Forelimb muscle (tissue), 1 donor: ENCODE data around the gene ZBTB32. TPM values are rescaled to one million over a fixed set of nuclear protein-coding genes. Genes with fewer than 3 reads are reported as not detected.

Experiments used
- DNase-seq: peaks from one replicate; pipeline ENCODE4 v3.0.0-alpha.2; 2013; ENCODE audit warnings: low read depth
- polyA plus RNA-seq: library from polyadenylated mRNA; unstranded; fragments of 120-200 nt; gene quantifications from one replicate; pipeline ENCODE4 v1.2.1, GENCODE V29; 2013; ENCODE audit not compliant: insufficient read length

Gene ZBTB32
- polyA plus RNA-seq, 1 donor, result not detected

DNA sequence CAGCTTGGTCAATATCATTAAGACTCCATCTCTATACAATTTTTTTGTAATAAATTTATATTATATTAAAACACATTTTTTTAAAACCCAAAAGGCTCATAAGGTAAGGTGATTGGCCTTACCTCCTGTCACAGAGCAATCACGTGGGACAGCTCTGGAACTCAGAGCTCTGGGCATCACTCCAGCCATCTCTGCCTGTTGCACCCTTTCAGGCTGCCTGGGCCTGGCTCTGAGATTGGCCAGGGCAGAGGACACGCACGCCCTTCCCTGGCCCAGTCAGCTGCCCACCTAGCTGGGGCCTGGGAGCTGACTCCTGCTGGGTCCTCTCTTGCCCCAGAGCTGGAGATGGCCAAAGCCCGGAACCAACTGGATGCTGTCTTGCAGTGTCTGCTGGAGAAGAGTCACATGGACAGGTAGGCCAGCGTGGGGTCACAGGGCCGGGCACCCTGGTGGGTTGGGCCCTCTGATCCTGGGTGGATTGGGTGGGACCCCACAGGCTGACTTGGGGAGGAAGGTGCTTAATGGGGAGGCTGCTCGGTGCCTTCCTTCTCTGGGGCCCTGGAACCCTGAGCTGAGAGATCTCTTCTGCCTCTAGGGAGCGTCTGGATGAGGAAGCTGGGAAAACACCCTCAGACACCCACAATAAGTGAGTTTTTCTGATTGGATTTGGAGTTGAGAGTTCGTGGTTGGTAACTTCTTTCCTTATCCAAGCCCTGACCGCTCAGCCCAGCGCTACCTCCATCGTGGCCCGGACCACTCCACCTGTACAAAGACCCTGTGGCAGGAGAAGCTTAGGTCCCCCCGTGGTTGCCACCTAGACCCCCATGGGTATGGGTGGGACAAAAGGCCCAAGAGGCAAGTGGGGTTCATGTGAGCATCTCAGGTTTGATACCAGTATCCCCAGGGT, 47.7 kb downstream of the ZBTB32 start:
- no peak for DNase-seq

DNA sequence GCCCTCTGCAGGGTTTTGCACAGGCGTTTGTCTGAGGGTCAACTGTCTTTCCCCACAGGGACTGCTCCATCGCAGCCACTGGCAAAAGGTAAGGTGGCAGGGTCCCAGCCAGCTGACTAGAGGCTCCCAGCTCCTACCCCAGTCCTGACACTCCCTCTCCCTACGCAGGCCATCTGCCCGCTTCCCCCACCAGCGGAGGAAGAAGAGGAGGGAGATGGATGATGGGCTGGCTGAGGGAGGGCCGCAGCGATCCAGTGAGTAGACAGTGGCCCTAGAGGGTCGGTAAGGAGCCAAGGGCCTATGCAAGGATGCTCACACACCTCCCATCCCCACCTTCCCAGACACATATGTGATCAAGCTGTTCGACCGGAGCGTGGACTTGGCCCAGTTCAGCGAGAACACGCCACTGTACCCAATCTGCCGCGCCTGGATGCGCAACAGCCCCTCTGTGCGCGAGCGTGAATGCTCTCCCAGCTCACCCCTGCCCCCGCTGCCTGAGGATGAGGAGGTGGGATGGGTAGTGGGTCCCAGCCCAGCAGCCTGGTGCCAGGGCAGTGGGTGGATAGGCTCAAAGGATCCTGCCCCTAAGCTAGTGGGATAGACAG, 48.5 kb downstream of the ZBTB32 start:
- no peak for DNase-seq

DNA sequence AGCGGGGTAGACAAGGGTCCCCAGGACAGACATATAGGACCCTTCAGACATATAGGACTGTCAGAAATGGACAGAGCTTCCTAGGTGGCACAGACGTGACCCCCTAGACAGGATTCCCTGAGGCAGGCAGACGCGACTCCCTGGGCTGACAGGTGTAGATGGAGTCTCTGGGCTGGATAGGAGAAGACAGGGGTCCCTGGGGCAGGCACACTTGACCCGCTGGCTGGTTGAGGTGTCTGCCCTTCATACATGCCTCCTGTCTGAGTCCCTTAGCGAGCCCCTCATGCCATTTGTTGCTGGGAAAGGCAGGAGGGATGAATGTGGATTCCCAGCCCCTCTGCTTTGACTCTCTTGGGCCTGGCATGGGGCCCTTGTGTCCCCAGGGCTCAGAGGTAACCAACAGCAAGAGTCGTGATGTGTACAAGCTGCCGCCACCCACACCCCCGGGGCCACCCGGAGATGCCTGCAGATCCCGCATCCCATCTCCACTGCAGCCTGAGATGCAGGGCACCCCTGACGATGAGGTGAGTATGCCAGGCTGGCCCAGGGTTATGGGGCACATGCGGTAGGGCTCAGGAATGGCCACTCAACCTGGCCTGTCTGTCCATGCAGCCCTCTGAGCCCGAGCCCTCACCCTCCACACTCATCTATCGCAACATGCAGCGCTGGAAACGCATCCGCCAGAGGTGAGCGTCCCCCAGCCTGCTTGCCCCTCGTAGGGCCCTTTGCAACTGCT, 49.4 kb downstream of the ZBTB32 start:
- no peak for DNase-seq

DNA sequence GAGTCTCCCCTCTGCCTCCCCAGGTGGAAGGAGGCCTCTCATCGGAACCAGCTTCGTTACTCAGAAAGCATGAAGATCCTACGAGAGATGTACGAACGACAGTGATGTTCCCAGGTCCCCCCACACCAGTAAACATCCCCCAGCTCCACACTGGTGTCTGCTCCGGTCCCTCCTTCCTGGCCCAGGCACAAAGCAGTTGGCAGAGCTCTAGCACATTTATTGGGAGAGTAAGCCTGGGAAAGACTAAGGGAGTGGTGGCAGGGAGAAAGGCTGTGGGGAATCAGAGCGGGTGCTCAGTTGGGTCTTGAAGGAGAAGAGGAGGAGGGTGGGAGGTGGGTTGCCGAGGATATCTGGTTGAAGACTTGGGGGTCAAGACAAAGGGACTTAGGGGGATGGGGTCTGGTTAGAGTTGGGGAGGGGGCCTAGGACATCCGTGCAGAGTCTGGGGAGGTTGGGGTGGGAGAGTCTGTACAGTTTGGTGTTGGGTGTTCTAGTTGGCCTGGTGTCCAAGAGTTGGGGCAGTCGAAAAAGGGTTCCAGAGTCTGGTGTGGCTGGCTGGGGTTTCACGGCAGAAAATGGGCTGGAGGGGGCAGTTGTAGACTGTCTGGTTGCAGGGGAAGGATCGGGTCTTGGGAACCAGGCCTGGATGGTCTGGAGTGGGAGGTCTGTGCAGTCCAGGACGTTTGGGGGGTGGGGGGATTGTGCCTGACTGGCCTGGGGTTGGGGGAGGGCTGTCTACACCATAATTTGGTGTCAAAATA, 50.2 kb downstream of the ZBTB32 start:
- DNase-seq, result no peak

DNA sequence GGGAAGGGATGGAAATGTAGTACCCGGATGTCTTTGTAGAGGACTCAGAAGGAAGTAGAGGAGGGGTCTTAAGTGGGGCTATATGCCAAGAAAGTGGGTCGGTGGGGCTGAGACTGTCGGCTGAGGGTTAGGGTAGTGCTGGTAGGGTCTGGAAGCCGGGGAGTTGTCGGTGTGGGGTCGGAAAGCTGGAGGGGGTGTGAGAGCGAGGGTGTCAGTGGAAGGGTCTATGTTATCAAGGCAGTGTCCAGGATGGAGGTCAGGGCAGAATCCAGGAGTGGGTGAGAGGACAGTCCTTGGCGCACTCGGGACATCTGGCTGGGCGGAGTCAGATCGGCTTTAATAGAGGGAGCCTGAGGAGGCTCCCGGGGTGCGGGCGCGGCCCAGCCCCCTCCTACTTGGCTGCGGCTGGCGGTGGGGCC, 50.8 kb downstream of the ZBTB32 start:
- no peak for DNase-seq

DNA sequence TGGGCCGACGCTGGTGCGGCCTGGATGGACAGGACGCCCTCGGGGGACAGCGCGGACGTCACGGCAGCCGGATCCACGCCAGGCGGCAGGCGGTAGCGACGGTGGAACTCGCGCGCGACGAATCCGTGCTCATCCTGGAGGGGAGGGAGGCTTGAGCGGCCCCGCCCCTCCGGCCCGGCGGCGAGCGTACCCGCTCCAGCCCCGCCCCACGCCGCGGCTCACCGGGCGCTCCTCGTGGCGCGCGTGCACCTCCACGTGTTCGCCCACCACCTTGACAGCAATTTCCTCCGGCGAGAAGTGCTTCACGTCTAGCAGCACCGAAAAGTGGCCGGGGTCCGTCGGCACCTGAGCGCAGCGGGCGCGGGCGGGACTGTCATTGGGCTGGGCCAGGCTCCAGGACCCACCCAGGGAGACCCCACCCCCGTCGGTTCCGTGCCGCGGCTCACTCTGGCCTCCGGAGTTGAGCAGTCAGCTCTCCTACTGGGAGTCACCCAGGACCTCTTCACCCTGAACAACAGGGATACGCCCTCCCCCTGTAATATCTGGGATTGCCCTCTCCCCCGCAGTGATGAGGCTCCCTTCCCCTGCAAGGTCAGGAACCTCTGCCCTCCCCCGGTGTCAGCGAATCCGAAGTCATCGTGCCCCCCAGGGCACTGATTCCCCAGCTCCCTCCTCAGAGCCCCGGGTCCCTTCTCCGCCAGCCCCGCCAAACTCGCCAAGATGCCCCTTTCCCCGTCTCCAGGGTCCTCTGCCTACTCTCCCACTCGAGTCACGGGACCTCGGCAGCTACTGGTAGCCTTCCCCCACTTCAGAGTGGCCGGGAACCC, 51.4 kb downstream of the ZBTB32 start:
- DNase-seq, result no peak

DNA sequence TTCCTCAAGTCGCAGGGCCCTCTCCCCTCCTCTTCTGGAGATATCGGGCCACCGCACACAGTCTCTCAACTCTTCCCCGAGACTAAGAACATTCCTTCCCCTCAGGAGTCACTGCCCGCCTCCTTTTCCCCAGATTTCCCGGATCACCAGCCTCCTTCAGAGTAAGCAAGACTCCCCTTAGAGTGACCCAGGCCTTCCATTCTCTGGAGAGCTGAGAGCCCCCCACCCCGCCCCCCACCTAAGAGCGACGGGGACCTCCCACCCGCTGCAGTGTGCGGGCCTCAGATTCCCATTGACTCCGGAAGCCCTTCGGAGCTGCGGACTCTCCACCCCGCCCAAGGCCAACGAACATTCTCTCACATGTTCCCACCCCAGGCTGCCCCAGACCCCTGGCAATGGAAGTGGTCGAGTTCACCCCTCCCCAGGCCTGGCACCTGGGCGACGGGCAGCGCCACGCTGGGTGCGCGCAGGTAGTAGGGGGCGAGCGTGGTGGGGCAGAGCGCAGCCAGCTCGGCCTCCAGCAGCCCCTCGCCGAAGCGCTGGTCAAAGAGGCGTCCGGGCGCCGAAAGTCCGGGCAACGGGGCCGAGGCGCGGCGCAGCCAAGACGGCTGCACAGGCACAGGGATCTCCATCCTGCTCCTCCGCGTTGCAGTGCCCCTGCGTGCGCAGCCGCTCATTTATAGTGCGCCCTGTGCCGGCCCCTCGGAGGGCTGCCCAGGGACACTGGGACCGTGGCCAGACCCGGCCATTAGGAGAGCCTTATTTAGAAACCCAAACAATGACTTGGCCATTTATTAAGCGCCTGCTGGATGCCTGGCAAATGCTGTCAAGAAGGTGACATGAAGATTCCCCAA, 52.2 kb downstream of the ZBTB32 start, which contains the start of gene HSPB6:
HSPB6 (minus strand) TSS at position 653 of the 854 bp plus-strand sequence; CDS start at position 632, 21 bp downstream.
- no peak for DNase-seq

DNA sequence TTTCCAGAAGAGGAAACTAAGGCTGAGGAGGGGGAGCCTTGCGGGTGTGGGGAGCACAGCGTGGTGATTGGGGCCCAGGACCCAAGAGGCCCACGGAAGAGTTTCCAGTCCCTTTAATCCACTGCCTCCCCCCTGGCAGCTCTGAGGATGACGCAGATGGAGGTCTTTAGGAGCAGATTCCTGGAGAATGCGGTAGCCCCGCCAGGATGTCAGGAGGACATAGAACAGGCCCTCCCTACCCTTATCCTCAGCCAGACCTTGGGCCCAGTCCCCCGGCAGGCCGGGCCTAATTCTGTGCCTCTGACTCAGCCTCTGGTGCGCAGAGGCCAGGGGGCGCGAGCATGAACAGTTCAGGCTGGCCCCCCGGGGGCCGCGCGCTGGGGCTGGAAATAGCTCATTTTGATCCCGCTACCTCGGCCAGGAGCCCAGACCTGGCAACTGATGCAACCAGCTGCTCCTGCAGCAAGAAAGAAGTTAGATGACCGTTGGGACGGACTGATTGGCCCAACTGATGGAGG, 52.9 kb downstream of the ZBTB32 start:
- peak; percentile 91 for DNase-seq

DNA sequence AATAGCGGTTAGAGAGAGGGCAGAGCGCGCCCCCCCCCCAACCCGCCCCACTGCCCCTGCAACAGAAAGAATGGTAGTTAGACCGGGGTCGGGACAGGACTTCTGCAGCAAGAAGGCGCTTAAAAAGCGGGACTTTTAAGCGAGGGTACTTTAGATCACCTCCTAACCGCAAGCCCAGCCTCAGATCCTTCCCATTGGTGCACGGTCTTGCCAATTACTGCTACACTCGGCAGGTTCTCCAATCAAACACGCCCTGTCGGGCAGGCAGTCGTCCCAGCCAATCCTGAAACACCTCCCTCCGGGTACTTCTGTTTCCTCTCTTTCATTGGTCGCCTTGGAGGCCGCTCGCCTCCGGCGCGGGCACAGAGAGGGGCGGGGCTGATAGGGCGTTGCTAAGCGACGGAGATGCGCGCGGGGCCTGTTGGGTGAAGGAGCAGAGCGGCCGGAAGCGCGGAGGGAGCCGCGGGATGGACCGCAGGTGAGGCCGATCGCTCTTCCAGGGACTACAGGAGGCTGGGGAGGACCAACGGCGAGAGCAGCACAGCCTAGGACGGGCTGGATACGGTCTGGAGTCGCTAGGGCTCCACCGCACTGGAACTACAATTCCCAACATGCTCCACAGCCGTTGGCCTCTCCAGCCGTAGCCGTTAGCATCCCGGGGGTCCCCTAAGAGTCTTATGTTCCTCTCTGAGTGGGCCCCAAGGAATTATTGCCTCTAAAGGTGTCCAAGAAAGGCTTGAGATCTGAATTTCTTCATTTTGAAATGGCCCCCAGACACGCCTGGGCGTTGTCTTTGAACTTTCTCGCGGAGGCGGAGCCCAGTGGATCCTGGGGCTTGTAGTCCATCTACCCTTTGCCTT, 53.6 kb downstream of the ZBTB32 start, which contains the start of gene PROSER3:
PROSER3 (plus strand) TSS at position 428 of the 860 bp plus-strand sequence; CDS start at position 468, 40 bp downstream.
- DNase-seq, result peak; percentile 100

DNA sequence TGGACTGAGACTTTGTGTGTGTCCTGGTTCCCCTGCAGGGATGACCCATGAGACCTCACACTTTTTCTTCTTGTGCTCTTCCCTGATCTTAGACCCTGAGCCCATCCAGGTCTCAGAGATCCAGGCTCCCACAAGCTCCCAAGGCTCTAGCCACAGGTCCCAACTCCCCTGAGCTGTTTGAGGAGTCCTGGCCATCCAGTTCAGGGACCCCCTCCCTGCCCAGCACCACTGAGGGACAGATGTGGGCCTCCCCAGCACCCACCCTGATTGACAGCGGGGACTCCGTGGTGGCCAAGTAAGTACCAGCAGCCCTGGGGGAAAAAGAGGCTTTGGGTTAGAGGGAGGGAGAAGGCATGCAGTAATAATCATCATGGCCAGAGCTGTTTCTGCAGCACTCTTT, 55.3 kb downstream of the ZBTB32 start:
- no peak for DNase-seq

DNA sequence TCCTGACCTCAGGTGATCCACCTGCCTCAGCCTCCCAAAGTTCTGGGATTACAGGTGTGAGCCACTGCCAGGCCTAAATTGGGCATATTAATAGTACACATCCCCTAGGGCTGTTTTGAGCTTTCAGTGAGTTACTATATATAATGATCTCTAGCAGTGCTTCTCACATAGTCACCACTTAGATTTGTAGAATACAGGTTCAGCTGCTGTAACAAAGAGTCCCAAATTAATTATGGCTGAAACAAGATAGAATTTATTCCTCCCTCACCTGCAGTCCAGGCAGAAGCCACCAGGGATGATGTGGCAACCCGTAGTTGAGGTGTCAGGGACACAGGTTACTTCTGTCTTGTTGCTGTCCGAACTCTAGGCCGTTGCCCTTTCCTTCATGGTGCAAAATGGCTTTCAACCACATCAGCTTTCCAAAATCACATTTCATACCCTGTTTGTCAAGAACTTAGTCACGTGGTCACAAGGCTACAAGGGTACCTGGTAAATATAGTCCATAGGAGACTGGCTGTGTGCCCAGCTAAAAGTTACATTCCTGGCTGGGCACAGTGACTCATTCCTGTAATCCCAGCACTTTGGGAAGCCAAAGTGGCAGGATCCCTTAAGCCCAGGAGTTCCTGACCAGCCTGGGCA, 56.5 kb downstream of the ZBTB32 start:
- no peak for DNase-seq

DNA sequence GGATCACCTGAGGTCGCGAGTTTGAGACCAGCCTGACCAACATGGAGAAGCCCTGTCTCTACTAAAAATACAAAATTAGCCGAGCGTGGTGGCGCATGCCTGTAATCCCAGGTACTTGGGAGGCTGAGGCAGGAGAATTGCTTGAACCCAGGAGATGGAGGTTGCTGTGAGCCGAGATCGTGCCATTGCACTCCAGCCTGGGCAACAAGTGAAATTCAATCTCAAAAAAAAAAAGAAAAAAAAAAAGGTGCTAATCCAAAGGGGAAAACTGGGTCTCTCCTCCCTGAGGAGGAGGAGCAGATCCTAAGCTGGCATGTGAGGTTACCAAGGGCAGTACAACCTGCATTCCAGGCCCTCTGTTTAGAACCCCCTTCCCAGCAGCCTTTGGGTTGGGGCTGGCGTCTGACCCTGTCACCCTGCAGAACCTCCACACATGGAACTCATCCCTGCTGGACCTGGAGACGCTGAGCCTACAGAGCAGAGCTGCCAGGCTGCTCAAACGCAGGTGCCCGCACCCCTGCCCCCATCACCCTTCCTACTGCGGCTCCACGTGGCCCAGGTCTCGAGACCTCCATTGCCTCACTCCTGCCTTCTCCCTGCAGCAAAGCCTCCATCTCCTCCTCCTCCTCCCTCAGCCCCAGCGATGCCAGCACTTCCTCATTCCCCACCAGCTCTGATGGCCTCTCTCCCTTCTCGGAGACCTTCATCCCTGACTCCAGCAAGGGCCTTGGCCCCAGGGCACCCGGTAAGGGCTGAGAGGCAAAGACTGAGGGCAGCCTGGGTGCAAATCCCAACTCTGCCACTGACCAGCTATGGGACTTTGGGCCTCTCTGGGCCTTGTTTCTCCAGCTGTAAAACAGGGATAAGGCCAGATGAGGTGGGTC, 60.3 kb downstream of the ZBTB32 start:
- no peak for DNase-seq

Other genes starting within 250 kb of the ZBTB32 start
- not detected for gene KRTDAP, start 214.1 kb upstream of the ZBTB32 start, polyA plus RNA-seq
- gene DMKN, start 190.9 kb upstream of the ZBTB32 start, polyA plus RNA-seq, result 0.59 TPM
- gene SBSN, start 176.2 kb upstream of the ZBTB32 start, polyA plus RNA-seq, result not detected
- not detected for gene GAPDHS, start 171.1 kb upstream of the ZBTB32 start, polyA plus RNA-seq
- gene TMEM147, start 158.9 kb upstream of the ZBTB32 start, polyA plus RNA-seq, result 45.4 TPM
- not detected for gene ATP4A, start 140.9 kb upstream of the ZBTB32 start, polyA plus RNA-seq
- not detected for gene PMIS2, start 118.4 kb upstream of the ZBTB32 start, polyA plus RNA-seq
- 10.9 TPM for gene HAUS5, start 91.8 kb upstream of the ZBTB32 start, polyA plus RNA-seq
- 44.1 TPM for gene RBM42, start 75.5 kb upstream of the ZBTB32 start, polyA plus RNA-seq
- gene ETV2, start 62.8 kb upstream of the ZBTB32 start, polyA plus RNA-seq, result 2.4 TPM
- 266 TPM for gene COX6B1, start 56.2 kb upstream of the ZBTB32 start, polyA plus RNA-seq
- gene UPK1A, start 38.0 kb upstream of the ZBTB32 start, polyA plus RNA-seq, result not detected
- gene KMT2B, start 13.4 kb downstream of the ZBTB32 start, polyA plus RNA-seq, result 23.0 TPM
- gene IGFLR1, start 37.9 kb downstream of the ZBTB32 start, polyA plus RNA-seq, result 3.3 TPM
- gene U2AF1L4, start 40.9 kb downstream of the ZBTB32 start, polyA plus RNA-seq, result 16.6 TPM
- gene PSENEN, start 41.1 kb downstream of the ZBTB32 start, polyA plus RNA-seq, result 31.7 TPM
- 8.6 TPM for gene LIN37, start 44.0 kb downstream of the ZBTB32 start, polyA plus RNA-seq
- 853 TPM for gene HSPB6, start 52.5 kb downstream of the ZBTB32 start, polyA plus RNA-seq
- gene PROSER3, start 53.6 kb downstream of the ZBTB32 start, polyA plus RNA-seq, result 13.9 TPM
- 15.0 TPM for gene ARHGAP33, start 71.0 kb downstream of the ZBTB32 start, polyA plus RNA-seq
- gene PRODH2, start 108.3 kb downstream of the ZBTB32 start, polyA plus RNA-seq, result not detected
- gene NPHS1, start 147.9 kb downstream of the ZBTB32 start, polyA plus RNA-seq, result 0.24 TPM
- gene KIRREL2, start 152.4 kb downstream of the ZBTB32 start, polyA plus RNA-seq, result 0.28 TPM
- gene APLP1, start 164.0 kb downstream of the ZBTB32 start, polyA plus RNA-seq, result 7.1 TPM
- 1.2 TPM for gene NFKBID, start 196.0 kb downstream of the ZBTB32 start, polyA plus RNA-seq
- 4.7 TPM for gene HCST, start 198.0 kb downstream of the ZBTB32 start, polyA plus RNA-seq
- gene TYROBP, start 203.7 kb downstream of the ZBTB32 start, polyA plus RNA-seq, result 14.7 TPM
- gene LRFN3, start 231.8 kb downstream of the ZBTB32 start, polyA plus RNA-seq, result 7.0 TPM